ENCODE results near the gene PNMA6E.

GRCh38 chrX:153446950-153447580, 45.9 kb upstream of the PNMA6E start:
- TF ChIP-seq CTCF (IDR thresholded peaks at IDR 0.05) (no peak), POLR2AphosphoS5 (IDR thresholded peaks at IDR 0.05) (no peak)

Data from prostate gland (tissue), 2 donors.